ENCODE measurements around the gene RABL6. TPM values are rescaled to one million over a fixed set of nuclear protein-coding genes. Genes with fewer than 3 reads are reported as not detected.
"Not testable (repeated sequence)": the region's sequence is repeated elsewhere in the genome, so short reads cannot be mapped to it uniquely, and the experiment has no call there.

Gene RABL6
- total RNA-seq, 1 donor from 2014 or later = 198 TPM

DNA sequence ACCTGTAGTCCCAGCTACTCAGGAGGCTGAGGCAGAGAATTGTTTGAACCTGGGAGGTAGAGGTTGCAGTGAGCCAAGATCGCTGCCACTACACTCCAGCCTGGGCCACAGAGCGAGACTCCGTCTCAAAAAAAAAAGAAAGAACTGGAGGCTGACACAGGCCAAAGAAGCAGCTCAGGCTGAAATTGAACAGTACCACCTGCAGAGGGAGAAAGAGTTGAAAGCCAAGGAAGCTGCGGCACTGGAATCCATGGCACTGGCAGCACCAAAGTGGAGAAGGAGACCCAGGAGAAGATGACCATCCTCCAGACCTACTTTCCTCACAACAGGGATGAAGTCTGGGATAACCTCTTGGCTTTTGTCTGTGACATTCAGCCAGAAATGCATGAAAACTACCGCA is 27.9 kb upstream of the RABL6 start:
- peaks cover 5% of the 10 kb centered on the region for H3K4me1 Mint-ChIP-seq
- H3K36me3 Mint-ChIP-seq (ENCODE audit: low read depth) = no peaks in the 10 kb centered on the region
- no peaks in the 10 kb centered on the region for H3K9me3 Mint-ChIP-seq
- TF ChIP-seq, protein P1, sequence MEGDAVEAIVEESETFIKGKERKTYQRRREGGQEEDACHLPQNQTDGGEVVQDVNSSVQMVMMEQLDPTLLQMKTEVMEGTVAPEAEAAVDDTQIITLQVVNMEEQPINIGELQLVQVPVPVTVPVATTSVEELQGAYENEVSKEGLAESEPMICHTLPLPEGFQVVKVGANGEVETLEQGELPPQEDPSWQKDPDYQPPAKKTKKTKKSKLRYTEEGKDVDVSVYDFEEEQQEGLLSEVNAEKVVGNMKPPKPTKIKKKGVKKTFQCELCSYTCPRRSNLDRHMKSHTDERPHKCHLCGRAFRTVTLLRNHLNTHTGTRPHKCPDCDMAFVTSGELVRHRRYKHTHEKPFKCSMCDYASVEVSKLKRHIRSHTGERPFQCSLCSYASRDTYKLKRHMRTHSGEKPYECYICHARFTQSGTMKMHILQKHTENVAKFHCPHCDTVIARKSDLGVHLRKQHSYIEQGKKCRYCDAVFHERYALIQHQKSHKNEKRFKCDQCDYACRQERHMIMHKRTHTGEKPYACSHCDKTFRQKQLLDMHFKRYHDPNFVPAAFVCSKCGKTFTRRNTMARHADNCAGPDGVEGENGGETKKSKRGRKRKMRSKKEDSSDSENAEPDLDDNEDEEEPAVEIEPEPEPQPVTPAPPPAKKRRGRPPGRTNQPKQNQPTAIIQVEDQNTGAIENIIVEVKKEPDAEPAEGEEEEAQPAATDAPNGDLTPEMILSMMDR (conservative IDR thresholded peaks at IDR 0.05) = no peak
- no peak overlapping the region for H3K27ac Mint-ChIP-seq (ENCODE audit: unreplicated experiment)
- H3K4me3 Mint-ChIP-seq = no peak overlapping the region
- DNase-seq (ENCODE audit: low read depth, low spot score) = no peak
- peaks cover 50% of the 10 kb centered on the region for H3K27me3 Mint-ChIP-seq (ENCODE audit: low read depth)

DNA sequence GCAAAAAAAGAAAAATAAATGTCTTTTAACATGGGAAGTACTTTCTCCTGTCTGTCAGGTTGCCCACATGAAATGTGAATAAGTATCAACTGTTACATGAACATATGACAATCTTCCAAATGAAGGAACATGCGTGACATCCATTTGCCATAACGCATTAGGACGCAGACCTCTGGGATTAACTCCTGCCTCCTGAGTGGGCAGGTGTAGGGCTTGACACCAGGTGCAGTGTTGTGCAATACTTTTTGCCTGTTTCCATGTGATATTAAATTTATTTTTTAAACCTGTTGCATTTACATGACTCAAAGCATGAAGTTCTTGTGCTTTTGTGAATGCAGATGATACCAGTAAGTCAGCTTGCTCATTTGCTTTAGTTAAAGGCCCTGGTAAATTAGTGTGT is 25.3 kb upstream of the RABL6 start:
- Mint-ChIP-seq H3K4me3 (no peak overlapping the region), H3K27ac (ENCODE audit: unreplicated experiment) (no peak overlapping the region), H3K9me3 (no peaks in the 10 kb centered on the region), H3K36me3 (ENCODE audit: low read depth) (no peaks in the 10 kb centered on the region), H3K4me1 (peaks cover 16% of the 10 kb centered on the region), H3K27me3 (ENCODE audit: low read depth) (peaks cover 45% of the 10 kb centered on the region)
- TF ChIP-seq, protein P1 (conservative IDR thresholded peaks at IDR 0.05) = no peak
- no peak for DNase-seq (ENCODE audit: low read depth, low spot score)

DNA sequence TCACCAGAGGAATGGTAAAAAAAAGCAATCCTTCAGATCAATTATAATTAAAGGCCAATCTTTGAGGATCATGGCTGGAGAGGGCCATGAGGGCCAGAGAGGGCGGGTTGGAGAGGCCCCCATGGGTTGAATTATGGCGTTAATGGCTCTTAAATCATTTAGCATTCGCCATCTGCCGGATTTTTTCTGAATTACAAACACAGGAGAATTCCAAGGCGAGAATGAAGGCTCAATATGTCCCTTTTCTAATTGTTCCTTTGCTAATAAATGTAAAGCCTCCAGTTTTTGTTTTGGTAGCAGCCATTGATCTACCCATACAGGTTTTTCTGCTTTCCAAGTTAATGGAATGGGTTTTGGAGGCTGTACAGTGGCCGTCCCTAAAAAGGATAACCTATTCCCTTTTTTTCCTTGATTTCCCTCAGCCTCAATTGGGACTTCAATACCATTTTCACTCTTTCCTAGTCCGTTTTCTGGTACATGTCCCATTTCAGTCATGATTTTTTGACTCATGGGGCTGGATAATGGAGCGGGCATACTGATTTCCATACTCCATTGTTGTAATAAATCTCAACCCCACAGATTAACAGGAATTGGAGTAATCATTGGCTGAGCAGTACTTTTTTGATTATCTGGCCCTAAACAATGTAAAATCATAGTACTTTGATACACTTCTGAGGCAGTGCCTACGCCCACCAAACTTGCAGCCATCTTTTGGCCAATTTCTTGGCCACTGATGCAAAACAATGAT is 23.3 kb upstream of the RABL6 start:
- no peak overlapping the region for H3K27ac Mint-ChIP-seq (ENCODE audit: unreplicated experiment)
- H3K27me3 Mint-ChIP-seq (ENCODE audit: low read depth) = peaks cover 27% of the 10 kb centered on the region
- DNase-seq (ENCODE audit: low read depth, low spot score) = no peak
- H3K36me3 Mint-ChIP-seq (ENCODE audit: low read depth) = no peaks in the 10 kb centered on the region
- no peaks in the 10 kb centered on the region for H3K9me3 Mint-ChIP-seq
- peaks cover 23% of the 10 kb centered on the region for H3K4me1 Mint-ChIP-seq
- TF ChIP-seq, protein P1 (conservative IDR thresholded peaks at IDR 0.05) = peak; percentile 66
- no peak overlapping the region for H3K4me3 Mint-ChIP-seq

DNA sequence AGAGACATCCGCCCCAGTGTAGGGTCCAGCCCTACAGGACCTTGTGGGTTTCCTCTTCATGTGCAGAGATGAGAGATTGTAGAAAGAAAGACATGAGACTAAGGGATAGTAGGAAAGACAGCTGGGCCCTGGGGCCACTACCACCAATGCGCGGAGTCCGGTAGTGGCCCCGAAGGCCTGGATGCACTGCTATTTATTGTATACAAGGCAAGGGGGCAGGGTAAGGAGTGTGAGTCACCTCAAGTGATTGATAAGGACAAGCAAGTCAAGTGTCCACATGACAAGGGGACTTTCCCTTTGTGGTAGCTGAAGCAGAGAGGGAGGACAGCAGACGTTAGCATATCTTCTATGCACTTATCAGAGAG is 22.8 kb upstream of the RABL6 start:
- no peak overlapping the region for H3K4me3 Mint-ChIP-seq
- TF ChIP-seq, protein P1 (conservative IDR thresholded peaks at IDR 0.05) = no peak
- H3K9me3 Mint-ChIP-seq = no peaks in the 10 kb centered on the region
- no peak overlapping the region for H3K27ac Mint-ChIP-seq (ENCODE audit: unreplicated experiment)
- peaks cover 23% of the 10 kb centered on the region for H3K4me1 Mint-ChIP-seq
- H3K36me3 Mint-ChIP-seq (ENCODE audit: low read depth) = no peaks in the 10 kb centered on the region
- peaks cover 22% of the 10 kb centered on the region for H3K27me3 Mint-ChIP-seq (ENCODE audit: low read depth)
- no peak for DNase-seq (ENCODE audit: low read depth, low spot score)

DNA sequence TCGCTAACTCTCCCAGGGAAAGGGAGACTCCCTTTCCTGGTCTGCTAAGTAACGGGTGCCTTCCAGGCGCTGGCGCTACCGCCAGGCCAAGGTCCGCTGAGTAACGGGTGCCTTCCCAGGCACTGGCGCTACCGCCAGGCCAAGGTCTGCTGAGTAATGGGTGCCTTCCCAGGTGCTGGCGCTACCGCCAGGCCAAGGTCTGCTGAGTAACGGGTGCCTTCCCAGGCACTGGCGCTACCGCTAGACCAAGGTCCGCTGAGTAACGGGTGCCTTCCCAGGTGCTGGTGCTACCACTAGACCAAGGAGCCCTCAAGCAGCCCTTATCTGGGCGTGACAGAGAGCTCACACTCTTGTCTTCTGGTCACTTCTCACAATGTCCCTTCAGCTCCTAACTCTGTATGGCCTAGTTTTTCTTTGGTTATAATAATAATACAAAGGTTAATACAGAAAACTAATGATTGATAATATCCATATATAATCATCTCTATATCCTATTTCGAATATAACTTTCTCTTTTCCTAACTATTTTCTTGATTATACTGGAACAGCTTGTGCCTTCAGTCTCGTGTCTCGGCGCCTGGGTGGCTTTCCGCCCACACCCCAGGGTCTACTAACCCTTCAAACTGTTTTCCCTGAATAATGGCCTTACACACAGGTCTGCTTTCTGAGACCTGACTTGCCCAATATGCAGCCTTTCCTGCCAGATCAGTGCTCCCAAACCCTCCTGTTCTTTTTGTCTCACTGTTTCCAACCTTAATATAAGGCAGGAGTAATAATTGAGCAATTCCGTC is 22.0 kb upstream of the RABL6 start:
- peaks cover 29% of the 10 kb centered on the region for H3K4me1 Mint-ChIP-seq
- not testable (repeated sequence) for H3K4me3 Mint-ChIP-seq; H3K27ac Mint-ChIP-seq (ENCODE audit: unreplicated experiment); H3K9me3 Mint-ChIP-seq; H3K36me3 Mint-ChIP-seq (ENCODE audit: low read depth); DNase-seq (ENCODE audit: low read depth, low spot score)
- peaks cover 15% of the 10 kb centered on the region for H3K27me3 Mint-ChIP-seq (ENCODE audit: low read depth)

DNA sequence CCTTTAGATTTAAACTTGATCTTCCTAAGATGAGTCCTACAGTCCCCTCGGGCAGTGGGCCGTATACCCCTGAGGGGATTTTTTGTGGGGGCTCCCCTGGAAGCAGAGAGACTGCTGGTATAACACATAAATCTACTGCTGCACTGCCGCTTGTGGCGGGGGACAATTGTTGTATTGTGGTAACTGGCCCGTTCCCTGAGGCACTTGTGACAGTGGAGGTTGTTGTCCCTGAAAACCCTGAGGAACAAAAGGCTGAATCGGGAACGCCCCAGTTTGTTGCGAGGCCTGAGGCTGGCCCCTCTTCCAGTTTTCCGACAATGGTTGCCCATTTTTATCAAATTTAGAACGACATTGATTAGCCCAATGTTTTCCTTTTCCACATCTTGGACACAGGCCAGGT is 21.3 kb upstream of the RABL6 start:
- TF ChIP-seq, protein P1 (conservative IDR thresholded peaks at IDR 0.05) = no peak
- Mint-ChIP-seq H3K27ac (ENCODE audit: unreplicated experiment) (no peak overlapping the region), H3K36me3 (ENCODE audit: low read depth) (no peaks in the 10 kb centered on the region), H3K4me1 (peaks cover 31% of the 10 kb centered on the region), H3K9me3 (no peaks in the 10 kb centered on the region), H3K27me3 (ENCODE audit: low read depth) (peaks cover 9% of the 10 kb centered on the region), H3K4me3 (no peak overlapping the region)
- no peak for DNase-seq (ENCODE audit: low read depth, low spot score)

DNA sequence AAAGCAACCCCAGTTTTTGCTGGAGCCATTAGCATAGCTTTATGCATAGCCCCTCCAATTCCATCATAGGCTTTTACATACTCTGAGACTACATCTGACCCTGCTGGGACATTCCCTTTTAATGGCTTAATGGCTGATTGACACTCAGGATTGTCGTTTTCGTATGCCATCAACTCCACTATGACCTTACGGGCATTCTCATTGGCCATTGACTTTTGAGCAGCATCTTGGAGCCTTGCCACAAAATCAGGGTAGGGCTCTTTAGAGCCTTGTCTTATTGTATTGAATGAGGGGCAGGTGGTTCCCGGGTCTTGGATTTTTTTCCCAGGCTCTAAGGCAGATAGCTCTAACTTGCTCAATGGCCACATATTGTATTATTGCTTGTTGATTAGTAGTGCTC is 20.8 kb upstream of the RABL6 start:
- not testable (repeated sequence) for H3K4me3 Mint-ChIP-seq; H3K27me3 Mint-ChIP-seq (ENCODE audit: low read depth); H3K27ac Mint-ChIP-seq (ENCODE audit: unreplicated experiment); DNase-seq (ENCODE audit: low read depth, low spot score); H3K36me3 Mint-ChIP-seq (ENCODE audit: low read depth); H3K9me3 Mint-ChIP-seq
- peaks cover 31% of the 10 kb centered on the region for H3K4me1 Mint-ChIP-seq

Measured in neural crest cell (in vitro differentiated cells).